Stimulated activated CD4-positive, alpha-beta T cell treated with anti-CD3 and anti-CD28 coated beads, TNF-alpha, amount 100 ng/mL, for 48 hours (primary cell): ENCODE data around the gene HYAL3.
"Not testable (repeated sequence)": the region's sequence is repeated elsewhere in the genome, so short reads cannot be mapped to it uniquely, and the experiment has no call there.

Source experiments
- DNase-seq, 3 donors: peaks; one replicate each; pipeline ENCODE4 v3.0.0-alpha.2; 2020; ENCODE audit warnings: low read depth in 3 of 3

The HYAL3 gene

GRCh38 chr3:50290161-50290641 is 9.0 kb downstream of the HYAL3 start:
- no peak for DNase-seq

DNA sequence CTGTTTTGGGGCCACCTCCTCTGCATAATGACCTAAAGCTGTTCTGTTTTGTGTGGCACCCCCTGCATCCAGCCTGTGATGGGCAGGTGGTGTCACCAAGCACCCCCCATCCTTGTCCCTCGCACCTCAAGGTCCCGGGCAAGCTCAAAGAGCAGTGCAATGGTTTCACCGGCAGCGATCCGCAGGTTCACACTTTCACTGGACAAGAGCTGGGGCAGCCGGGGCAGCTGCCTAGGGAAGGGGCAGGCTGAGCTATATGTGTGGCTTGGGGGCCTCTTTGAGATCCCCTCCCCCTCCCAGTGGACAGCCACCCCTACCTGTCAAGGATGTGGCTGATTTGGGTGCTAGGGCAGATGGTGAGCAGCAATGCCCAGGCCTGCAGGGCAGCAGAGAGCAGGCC is 10.1 kb downstream of the HYAL3 start:
- DNase-seq: no peak

GRCh38 chr3:50288387-50289007 is 10.7 kb downstream of the HYAL3 start:
- no peak for DNase-seq

GRCh38 chr3:50287262-50287661 is 11.9 kb downstream of the HYAL3 start:
- no peak for DNase-seq

DNA sequence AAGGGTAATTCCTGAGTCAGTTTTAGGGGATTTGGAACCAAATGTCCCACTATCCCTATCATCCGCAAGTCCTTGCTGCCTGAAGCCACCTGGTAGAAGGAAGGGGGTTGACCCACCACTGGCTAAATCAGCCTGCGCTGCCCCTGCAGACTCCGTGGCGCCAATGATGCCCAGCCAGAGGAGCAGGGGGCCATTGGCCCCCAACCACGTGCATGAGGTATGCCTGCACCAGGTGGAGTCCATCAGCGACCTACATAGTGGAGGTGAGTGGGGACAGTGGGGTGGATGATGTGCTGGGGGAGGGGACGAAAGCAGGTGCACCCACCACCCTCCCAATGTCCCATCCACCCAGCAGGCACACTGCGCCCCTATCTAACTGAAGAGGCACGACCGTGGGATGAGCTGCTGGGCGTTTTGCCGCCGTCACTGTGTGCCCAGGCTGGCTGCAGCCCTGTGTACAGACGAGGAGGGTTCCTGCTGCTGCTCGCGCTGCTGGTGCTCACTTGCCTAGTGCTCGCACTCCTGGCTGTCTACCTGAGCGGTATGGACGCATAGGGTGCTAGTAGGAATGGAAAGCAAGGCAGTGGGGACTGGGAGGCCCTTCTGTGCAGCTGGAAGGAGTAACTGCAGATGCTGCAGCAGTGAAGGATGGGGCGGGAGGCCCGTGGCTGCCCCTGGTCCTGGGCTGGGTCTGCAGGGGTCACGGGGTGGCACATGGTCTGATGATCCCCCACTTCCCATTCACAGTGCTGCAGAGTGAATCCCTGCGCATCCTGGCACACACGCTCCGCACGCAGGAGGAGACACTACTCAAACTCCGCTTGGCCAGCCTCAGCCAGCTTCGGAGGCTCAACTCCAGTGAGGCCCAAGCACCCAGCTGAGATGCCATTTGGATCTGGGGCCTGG is 12.6 kb downstream of the HYAL3 start:
- no peak for DNase-seq

DNA sequence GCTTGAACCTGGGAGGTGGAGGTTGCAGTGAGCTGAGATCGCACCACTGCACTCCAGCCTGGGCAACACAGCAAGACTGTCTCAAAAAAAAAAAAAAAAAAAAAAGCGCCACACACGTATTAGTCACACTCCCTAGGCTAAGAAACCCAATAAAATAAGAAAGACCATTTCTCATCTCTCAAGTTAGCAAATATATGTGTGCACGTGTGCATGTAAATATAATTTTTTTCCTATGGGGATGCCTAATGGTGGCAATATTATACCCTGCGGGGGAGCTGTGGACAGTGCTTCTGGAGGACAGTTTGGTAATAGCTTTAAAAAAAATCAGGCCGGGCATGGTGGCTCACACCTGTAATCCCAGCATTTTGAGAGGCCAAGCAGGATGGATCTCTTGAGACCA is 15.1 kb downstream of the HYAL3 start:
- not testable (repeated sequence) for DNase-seq

GRCh38 chr3:50279255-50280016 is 19.8 kb downstream of the HYAL3 start:
- DNase-seq: no peak

DNA sequence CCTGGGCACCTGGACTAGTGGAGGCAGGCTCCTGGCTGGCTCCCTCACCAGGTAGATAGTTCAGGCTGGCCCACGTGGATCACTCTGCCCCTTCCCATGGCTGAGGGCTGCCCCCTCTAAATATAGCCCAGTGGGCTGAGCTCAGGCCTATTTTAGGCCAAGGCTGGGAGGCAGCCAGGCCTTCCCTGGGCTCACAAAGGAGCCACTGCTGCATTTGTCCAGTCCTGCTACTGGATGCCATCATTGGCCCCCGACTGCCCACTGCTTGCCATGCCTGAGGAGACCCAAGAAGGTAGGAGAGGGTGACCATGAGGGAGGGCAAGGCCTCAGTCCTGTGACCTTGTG is 20.4 kb downstream of the HYAL3 start, which contains the start of gene LSMEM2:
Gene LSMEM2 (plus strand): TSS at position 208 of the 345 bp plus-strand sequence. CDS start 27 bp downstream, at position 235.
- no peak for DNase-seq

DNA sequence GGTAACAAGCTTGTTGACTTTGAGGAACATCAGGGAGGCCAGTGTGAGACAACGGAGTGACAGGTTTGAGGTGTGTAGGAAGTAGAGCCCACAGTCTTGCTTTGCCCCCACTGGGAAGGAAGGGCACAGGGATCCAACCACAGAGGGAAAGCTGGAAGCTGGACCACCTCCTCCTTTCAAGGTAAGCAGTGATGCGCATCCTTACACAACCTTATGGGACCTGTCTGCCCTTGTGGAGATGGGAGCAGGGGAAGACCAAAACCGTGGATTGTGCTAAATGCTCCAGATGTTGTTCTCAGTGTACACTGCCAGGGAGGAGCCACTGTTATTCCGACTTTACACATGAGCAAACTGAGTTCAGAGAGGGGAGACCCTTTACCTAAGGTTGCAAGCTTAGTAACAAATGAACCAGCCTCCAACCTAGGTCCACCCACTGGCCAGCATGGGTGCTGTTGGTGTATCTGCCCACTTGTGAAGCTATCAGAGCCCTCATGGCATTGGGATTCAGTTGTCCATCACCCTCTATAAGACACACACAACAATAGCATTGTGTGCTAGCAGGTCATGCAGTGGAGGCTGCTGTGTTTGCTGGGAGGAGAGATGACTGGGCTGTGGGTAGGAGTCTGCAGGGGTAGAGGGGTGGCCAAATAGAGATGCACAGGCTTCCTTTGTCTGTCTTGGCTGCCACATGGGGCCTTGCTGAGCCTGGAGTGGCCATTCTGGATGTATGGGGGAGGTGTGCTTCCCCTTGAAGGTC is 20.9 kb downstream of the HYAL3 start:
- DNase-seq: no peak

DNA sequence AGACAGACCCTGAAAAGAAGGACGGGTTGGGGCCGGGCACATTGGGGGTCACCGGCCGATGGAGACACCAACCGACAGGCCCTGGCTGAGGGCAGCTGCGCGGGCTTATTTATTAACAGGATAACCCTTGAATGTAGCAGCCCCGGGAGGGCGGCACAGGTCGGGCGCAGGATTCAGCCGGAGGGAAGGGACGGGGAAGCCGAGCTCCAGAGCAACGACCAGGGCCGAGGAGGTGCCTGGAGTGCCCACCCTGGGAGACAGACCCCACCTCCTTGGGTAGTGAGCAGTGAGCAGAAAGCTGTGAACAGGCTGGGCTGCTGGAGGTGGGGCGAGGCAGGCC is 22.5 kb downstream of the HYAL3 start:
- no peak for DNase-seq

DNA sequence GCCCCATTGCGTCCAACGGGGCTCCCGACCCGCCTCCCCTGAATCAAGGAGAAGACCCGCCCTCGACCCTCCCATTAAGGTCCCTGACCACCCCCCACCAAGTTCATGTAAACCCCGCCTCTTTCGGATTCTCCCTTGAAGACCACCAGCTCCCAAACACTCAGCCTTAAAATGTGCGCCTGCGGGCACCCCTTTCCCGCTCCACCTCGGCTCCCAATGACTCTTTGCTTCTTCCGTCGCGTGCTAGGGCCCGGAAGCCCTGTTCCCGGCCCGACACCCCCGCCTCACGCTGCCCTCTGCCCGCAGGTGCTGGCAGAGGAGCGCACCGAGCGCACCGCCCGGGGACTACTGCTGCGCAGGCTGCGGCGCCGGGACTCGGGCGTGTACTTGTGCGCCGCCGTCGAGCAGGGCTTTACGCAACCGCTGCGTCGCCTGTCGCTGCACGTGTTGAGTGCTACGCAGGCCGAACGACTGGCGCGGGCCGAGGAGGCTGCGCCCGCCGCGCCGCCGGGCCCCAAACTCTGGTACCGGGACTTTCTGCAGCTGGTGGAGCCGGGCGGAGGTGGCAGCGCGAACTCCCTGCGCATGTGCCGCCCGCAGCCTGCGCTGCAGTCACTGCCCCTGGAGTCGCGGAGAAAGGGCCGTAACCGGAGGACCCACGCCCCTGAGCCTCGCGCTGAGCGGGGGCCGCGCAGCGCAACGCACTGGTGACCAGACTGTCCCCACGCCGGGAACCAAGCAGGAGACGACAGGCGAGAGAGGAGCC is 23.0 kb downstream of the HYAL3 start:
- DNase-seq: peak in 1 of 3 donors; percentile 27

GRCh38 chr3:50275141-50275995 is 23.8 kb downstream of the HYAL3 start:
- DNase-seq: no peak

DNA sequence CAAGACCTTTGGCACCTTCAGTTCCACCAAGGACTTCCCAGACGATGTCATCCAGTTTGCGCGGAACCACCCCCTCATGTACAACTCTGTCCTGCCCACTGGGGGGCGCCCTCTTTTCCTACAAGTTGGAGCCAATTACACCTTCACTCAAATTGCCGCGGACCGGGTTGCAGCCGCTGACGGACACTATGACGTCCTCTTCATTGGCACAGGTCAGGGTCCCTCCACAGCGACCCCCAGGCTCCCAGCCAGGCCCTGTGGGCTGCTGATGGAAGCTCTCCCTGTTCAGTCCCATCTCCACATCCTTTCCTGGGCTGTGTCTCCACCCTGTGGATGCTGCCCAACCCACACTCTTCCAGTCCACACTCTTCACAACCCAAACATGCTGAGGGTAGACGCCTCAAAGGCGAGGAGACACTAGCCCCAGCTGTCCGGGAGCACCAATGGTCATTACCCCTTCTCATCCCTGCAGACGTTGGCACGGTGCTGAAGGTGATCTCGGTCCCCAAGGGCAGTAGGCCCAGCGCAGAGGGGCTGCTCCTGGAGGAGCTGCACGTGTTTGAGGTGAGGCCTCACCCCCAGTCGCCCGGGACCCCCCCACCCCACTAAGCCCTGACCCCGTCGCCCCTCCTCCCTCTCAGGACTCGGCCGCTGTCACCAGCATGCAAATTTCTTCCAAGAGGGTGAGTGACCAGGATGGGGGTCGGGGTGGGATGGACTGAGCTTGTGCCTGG is 24.7 kb downstream of the HYAL3 start:
- peak; percentile 65 to 78 (median 77) for DNase-seq

DNA sequence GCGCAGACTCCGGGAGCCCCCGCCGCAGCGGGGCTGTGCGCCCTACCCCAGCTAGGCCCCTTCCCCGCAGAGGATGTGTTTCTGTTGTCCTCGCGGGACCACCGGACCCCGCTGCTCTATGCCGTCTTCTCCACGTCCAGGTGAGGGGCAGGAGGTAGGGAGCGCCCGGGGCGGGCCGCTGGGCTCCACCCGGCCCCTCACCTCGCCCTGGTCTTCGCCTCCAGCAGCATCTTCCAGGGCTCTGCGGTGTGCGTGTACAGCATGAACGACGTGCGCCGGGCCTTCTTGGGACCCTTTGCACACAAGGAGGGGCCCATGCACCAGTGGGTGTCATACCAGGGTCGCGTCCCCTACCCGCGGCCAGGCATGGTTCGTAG is 25.5 kb downstream of the HYAL3 start:
- no peak for DNase-seq

DNA sequence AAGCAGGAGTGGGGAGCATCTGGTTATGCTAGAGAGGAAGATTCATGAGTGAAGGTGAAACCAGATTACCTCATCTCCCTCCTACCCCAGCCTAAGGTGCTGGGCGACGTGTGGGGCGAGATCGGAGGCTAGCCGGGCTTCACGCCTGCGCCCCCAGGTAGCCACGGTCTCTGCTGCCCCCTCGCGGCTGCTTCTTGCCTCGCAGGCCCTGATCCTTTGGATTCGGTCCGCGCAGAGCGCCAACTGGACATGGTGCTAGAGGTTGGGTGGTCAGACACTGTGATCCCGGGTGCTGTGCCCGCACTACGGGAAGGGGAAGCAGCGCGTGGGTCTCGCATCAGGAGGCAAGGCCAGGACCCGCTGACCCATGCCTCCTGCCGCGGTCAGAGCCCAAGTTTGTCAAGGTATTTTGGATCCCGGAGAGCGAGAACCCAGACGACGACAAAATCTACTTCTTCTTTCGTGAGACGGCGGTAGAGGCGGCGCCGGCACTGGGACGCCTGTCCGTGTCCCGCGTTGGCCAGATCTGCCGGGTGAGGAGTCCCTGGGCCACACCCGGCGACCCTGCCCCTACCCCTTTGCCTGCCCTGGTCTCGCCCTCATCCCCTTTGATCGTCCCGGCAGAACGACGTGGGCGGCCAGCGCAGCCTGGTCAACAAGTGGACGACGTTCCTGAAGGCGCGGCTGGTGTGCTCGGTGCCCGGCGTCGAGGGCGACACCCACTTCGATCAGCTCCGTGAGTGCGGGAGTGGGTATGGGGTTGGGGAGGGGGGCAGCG is 26.1 kb downstream of the HYAL3 start:
- peak; percentile 78 to 89 (median 87) for DNase-seq

GRCh38 chr3:50272538-50272910 is 26.7 kb downstream of the HYAL3 start:
- not testable (repeated sequence) for DNase-seq

GRCh38 chr3:50271314-50271936 is 27.8 kb downstream of the HYAL3 start:
- DNase-seq: no peak
